GM23338 (cell line): ENCODE measurements around the gene TTC28. TPM values are rescaled to one million over a fixed set of nuclear protein-coding genes. Genes with fewer than 3 reads are reported as not detected.

ENCODE experiments used
- ATAC-seq: fragments of 200-7000 bp; cut with Tn5 transposase; 3 replicates; pipeline ENCODE4 v1.9.1; 2020
- DNase-seq: peaks from one replicate; pipeline ENCODE4 v3.0.0-alpha.2; 2015; ENCODE audit warnings: low spot score
- H2AFZ ChIP-seq: fragments of 200-600 bp; sonication (generic); 2 replicates; pipeline ENCODE4 v1.8.0; 2016; ENCODE audit warnings: antibody characterized with exemption, mild to moderate bottlenecking, moderate library complexity
- H3F3A ChIP-seq: fragments of 200-600 bp; sonication (generic); replicated peaks from 2 replicates; pipeline ENCODE4 v1.8.0; 2017; ENCODE audit warnings: antibody characterized with exemption, mixed run types, low read depth
- H3K27ac ChIP-seq: fragments of 200-600 bp; sonication (generic); 2 replicates; pipeline ENCODE4 v1.6.1; 2016; ENCODE audit warnings: low read depth
- H3K27me3 ChIP-seq: fragments of 200-600 bp; sonication (generic); 2 replicates; pipeline ENCODE4 v1.8.0; 2016; ENCODE audit warnings: mild to moderate bottlenecking, mixed run types, moderate library complexity; ENCODE audit not compliant: insufficient read depth
- H3K36me3 ChIP-seq: fragments of 200-600 bp; sonication (generic); 2 replicates; pipeline ENCODE4 v1.8.0; 2016; ENCODE audit warnings: mild to moderate bottlenecking; ENCODE audit not compliant: insufficient read depth
- H3K4me1 ChIP-seq: fragments of 200-600 bp; sonication (generic); 2 replicates; pipeline ENCODE4 v1.8.0; 2016; ENCODE audit warnings: mild to moderate bottlenecking, moderate library complexity; ENCODE audit not compliant: insufficient read depth
- H3K4me2 ChIP-seq: fragments of 200-600 bp; sonication (generic); 2 replicates; pipeline ENCODE4 v1.7.1; 2017; ENCODE audit warnings: mixed run types
- H3K4me3 ChIP-seq: fragments of 200-600 bp; sonication (generic); 2 replicates; pipeline ENCODE4 v1.6.1; 2016; ENCODE audit warnings: mixed run types
- H3K79me2 ChIP-seq: fragments of 200-600 bp; sonication (generic); replicated peaks from 2 replicates; pipeline ENCODE4 v1.8.0; 2017; ENCODE audit warnings: mild to moderate bottlenecking; ENCODE audit not compliant: insufficient read depth
- H3K9me2 ChIP-seq: fragments of 200-600 bp; sonication (generic); 2 replicates; pipeline ENCODE4 v1.8.0; 2017; ENCODE audit not compliant: insufficient read depth
- H4K20me1 ChIP-seq: fragments of 200-600 bp; sonication (generic); replicated peaks from 2 replicates; pipeline ENCODE4 v1.8.0; 2017; ENCODE audit warnings: mild to moderate bottlenecking; ENCODE audit not compliant: insufficient read depth
- H3K27ac Mint-ChIP-seq: 2 replicates; pipeline ENCODE4 v1.8.0; 2020; ENCODE audit warnings: inconsistent platforms, mild to moderate bottlenecking, moderate library complexity, mixed read lengths
- H3K27me3 Mint-ChIP-seq: 3 replicates; pipeline ENCODE4 v1.8.0; 2022; ENCODE audit warnings: low read depth, mild to moderate bottlenecking, moderate library complexity, mixed read lengths, inconsistent platforms; ENCODE audit not compliant: insufficient read depth, poor library complexity
- H3K36me3 Mint-ChIP-seq: 3 replicates; pipeline ENCODE4 v1.8.0; 2021; ENCODE audit warnings: low read depth, mild to moderate bottlenecking, inconsistent platforms, moderate library complexity, mixed read lengths
- H3K4me1 Mint-ChIP-seq: 3 replicates; pipeline ENCODE4 v1.8.0; 2020; ENCODE audit warnings: mild to moderate bottlenecking, inconsistent platforms, mixed read lengths
- H3K4me3 Mint-ChIP-seq: 3 replicates; pipeline ENCODE4 v1.8.0; 2021; ENCODE audit warnings: moderate library complexity, mild to moderate bottlenecking, inconsistent platforms, mixed read lengths
- H3K9me3 Mint-ChIP-seq: 3 replicates; pipeline ENCODE4 v1.8.0; 2020; ENCODE audit warnings: moderate library complexity, mild to moderate bottlenecking, inconsistent platforms, mixed read lengths
- CTCF ChIP-seq, 2 experiments: fragments of 200-600 bp in 1 of 2; sonication (generic) in 1 of 2; conservative IDR thresholded peaks; 2 replicates each; pipeline versions ENCODE4 v1.5.1 to v1.6.1; 2016 to 2017; ENCODE audit warnings: antibody characterized with exemption in 2 of 2, low read depth in 2 of 2, mild to moderate bottlenecking in 2 of 2, moderate library complexity in 1 of 2
- ETS1 ChIP-seq: IDR thresholded peaks from 2 replicates; pipeline ENCODE4 v1.6.1; 2016; ENCODE audit warnings: antibody characterized with exemption
- EZH2 ChIP-seq: fragments of 200-600 bp; sonication (generic); IDR thresholded peaks from one replicate; pipeline ENCODE4 v1.8.0; 2017; ENCODE audit warnings: antibody characterized with exemption, mild to moderate bottlenecking, low read depth; ENCODE audit not compliant: unreplicated experiment
- EZH2phosphoT487 ChIP-seq: fragments of 200-600 bp; sonication (generic); IDR thresholded peaks from one replicate; pipeline ENCODE4 v1.8.1; 2018; ENCODE audit warnings: antibody characterized with exemption; ENCODE audit not compliant: unreplicated experiment
- JUNB ChIP-seq: IDR thresholded peaks from one replicate; pipeline ENCODE4 v1.6.1; 2016; ENCODE audit warnings: antibody characterized with exemption; ENCODE audit not compliant: unreplicated experiment
- NANOG ChIP-seq: IDR thresholded peaks from 2 replicates; pipeline ENCODE4 v1.6.1; 2016; ENCODE audit warnings: antibody characterized with exemption, borderline replicate concordance
- POLR2AphosphoS5 ChIP-seq: IDR thresholded peaks from 2 replicates; pipeline ENCODE4 v1.6.1; 2016; ENCODE audit warnings: antibody characterized with exemption, low read depth
- REST ChIP-seq: IDR thresholded peaks from one replicate; pipeline ENCODE4 v1.6.1; 2018; ENCODE audit warnings: antibody characterized with exemption; ENCODE audit not compliant: unreplicated experiment
- STAT1 ChIP-seq: IDR thresholded peaks from one replicate; pipeline ENCODE4 v1.6.1; 2016; ENCODE audit warnings: antibody characterized with exemption; ENCODE audit not compliant: unreplicated experiment
- ZNF114 ChIP-seq: fragments of 250-450 bp; sonication (Bioruptor Pico); IDR thresholded peaks from 2 replicates; pipeline ENCODE4 v1.5.0; 2020; ENCODE audit warnings: mild to moderate bottlenecking, moderate library complexity
- ZNF331 ChIP-seq: fragments of 250-450 bp; sonication (Bioruptor Pico); IDR thresholded peaks from 2 replicates; pipeline ENCODE4 v1.5.0; 2020; ENCODE audit warnings: low read depth, mild to moderate bottlenecking, moderate library complexity
- polyA plus RNA-seq: library from polyadenylated mRNA; unstranded; fragments of >200 nt; fragmentation: Nextera tagmentation; extraction: Ambion mirVana; gene quantifications from 2 replicates; pipeline ENCODE4 v1.2.1, GENCODE V29; 2016
- total RNA-seq: library from RNA; depleted of rRNA; stranded (reverse); fragments of >200 nt; shearing (Covaris generic); gene quantifications from 2 replicates; pipeline ENCODE4 v1.2.3, GENCODE V29; 2014

Gene TTC28
- total and polyA plus RNA-seq, 2 experiments from 2014 or later, result 4.5 to 16.1 TPM

GRCh38 chr22:28594076-28594796 is 85.4 kb downstream of the TTC28 start (continued):
- TF ChIP-seq ETS1 (no peak), STAT1 (no peak), ZNF331 (CRISPR knock-in tag) (no peak), REST (no peak), EZH2phosphoT487 (no peak), EZH2 (no peak), POLR2AphosphoS5 (no peak), CTCF (conservative IDR thresholded peaks at IDR 0.05; ENCODE audit: low read depth in 2 of 2) (no peak)

DNA sequence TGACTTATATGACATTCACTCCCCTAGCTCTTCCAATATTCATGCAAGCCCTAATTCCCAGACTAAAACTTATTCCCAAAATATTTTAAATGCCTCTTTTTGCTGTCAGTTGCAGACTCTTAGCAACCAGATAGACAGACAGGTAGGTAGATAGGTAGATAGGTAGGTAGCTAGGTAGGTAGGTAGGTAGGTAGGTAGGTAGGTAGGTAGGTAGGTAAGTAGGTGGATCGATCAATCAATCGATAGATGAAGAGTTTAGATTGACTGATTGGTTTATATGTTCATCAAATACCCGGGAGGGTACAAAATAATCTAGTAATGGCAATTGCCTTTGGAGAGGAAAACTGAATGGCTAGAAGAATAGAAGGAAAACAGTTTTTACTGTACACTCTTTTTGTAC is 86.3 kb downstream of the TTC28 start:
- no peak overlapping the region for H3K27ac Mint-ChIP-seq
- Histone ChIP-seq H3K27ac (no peak overlapping the region), H3K79me2 (no peaks in the 10 kb centered on the region), H3F3A (no peaks in the 10 kb centered on the region), H4K20me1 (no peaks in the 10 kb centered on the region), H3K4me3 (no peak overlapping the region), H3K27me3 (no peaks in the 10 kb centered on the region), H2AFZ (no peak overlapping the region), H3K9me2 (no peaks in the 10 kb centered on the region), H3K4me1 (no peaks in the 10 kb centered on the region), H3K4me2 (no peak overlapping the region), H3K36me3 (no peaks in the 10 kb centered on the region)
- H3K36me3 Mint-ChIP-seq, result no peaks in the 10 kb centered on the region
- no peaks in the 10 kb centered on the region for H3K27me3 Mint-ChIP-seq
- DNase-seq (no peak), ATAC-seq (no peak)
- H3K9me3 Mint-ChIP-seq, result no peaks in the 10 kb centered on the region
- no peaks in the 10 kb centered on the region for H3K4me1 Mint-ChIP-seq
- no peak overlapping the region for H3K4me3 Mint-ChIP-seq
- TF ChIP-seq POLR2AphosphoS5, result no peak
- TF ChIP-seq EZH2phosphoT487, result no peak
- no peak for TF ChIP-seq JUNB
- no peak for TF ChIP-seq EZH2
- no peak for TF ChIP-seq ZNF331 (CRISPR knock-in tag)
- TF ChIP-seq ZNF114 (CRISPR knock-in tag), result no peak
- no peak for TF ChIP-seq ETS1
- no peak for TF ChIP-seq NANOG
- TF ChIP-seq CTCF (conservative IDR thresholded peaks at IDR 0.05; ENCODE audit: low read depth in 2 of 2), result no peak
- TF ChIP-seq STAT1, result no peak
